Muscle of leg (tissue), 11 donors: Measurements from ENCODE around the gene DGKG. TPM values are rescaled to one million over a fixed set of nuclear protein-coding genes. Genes with fewer than 3 reads are reported as not detected.

Source experiments
- DNase-seq: peaks from one replicate; pipeline ENCODE4 v3.0.0; 2013
- H3K27ac ChIP-seq: one replicate; pipeline ENCODE4 v1.5.1; 2013; ENCODE audit warnings: mild to moderate bottlenecking, low read length, control low read depth
- H3K27me3 ChIP-seq: one replicate; pipeline ENCODE4 v1.6.1; 2013; ENCODE audit warnings: low read length; ENCODE audit not compliant: control insufficient read depth, insufficient read depth
- H3K36me3 ChIP-seq: one replicate; pipeline ENCODE4 v1.6.1; 2013; ENCODE audit warnings: low read length; ENCODE audit not compliant: control insufficient read depth, insufficient read depth
- H3K4me1 ChIP-seq: one replicate; pipeline ENCODE4 v1.6.1; 2013; ENCODE audit warnings: low read length; ENCODE audit not compliant: control insufficient read depth, insufficient read depth
- H3K4me3 ChIP-seq: one replicate; pipeline ENCODE4 v1.5.1; 2013; ENCODE audit warnings: low read length, control low read depth
- H3K9me3 ChIP-seq: replicated peaks from 2 replicates; pipeline ENCODE4 v1.6.1; 2013; ENCODE audit warnings: low read depth, low read length; ENCODE audit not compliant: control insufficient read depth
- WGBS: methylation state at CpG from one replicate; pipeline ENCODE4 v1.1.5; 2013; ENCODE audit warnings: missing lambda C conversion rate; ENCODE audit not compliant: insufficient coverage; 5-methylcytosine and 5-hydroxymethylcytosine counted together
- polyA plus RNA-seq, 8 donors: library from polyadenylated mRNA; unstranded; fragments of 120-200 nt; gene quantifications; one replicate each; pipeline versions ENCODE4 v1.2.1 to v1.2.3, GENCODE V29; 2013; ENCODE audit warnings: inconsistent platforms in 1 of 8, low replicate concordance in 1 of 8; ENCODE audit not compliant: insufficient read length in 8 of 8, insufficient read depth in 1 of 8
- total RNA-seq: library from RNA; stranded (reverse); fragments of 120-200 nt; gene quantifications from one replicate; pipeline ENCODE4 v1.2.4, GENCODE V29; 2013

DGKG gene
- total and polyA plus RNA-seq, 9 donors, result 0.83 to 2.0 (median 1.6) TPM

GRCh38 chr3:186193534-186194450 is 168.2 kb downstream of the DGKG start:
- peak; percentile 76 for DNase-seq
- H3K4me1 ChIP-seq, result peaks cover 17% of the 10 kb centered on the region
- H3K27ac ChIP-seq, result no peak overlapping the region
- WGBS, result 6% methylated on average over 57 of the region's 75 CpGs
- peak overlapping the region; percentile 41 for H3K4me3 ChIP-seq
- no peaks in the 10 kb centered on the region for H3K36me3 ChIP-seq
- peaks cover 33% of the 10 kb centered on the region for H3K27me3 ChIP-seq
- H3K9me3 ChIP-seq, result no peaks in the 10 kb centered on the region

GRCh38 chr3:186192823-186193222 is 169.2 kb downstream of the DGKG start:
- Histone ChIP-seq H3K4me3 (no peak overlapping the region), H3K36me3 (no peaks in the 10 kb centered on the region), H3K4me1 (peaks cover 18% of the 10 kb centered on the region), H3K9me3 (no peaks in the 10 kb centered on the region), H3K27me3 (peaks cover 33% of the 10 kb centered on the region), H3K27ac (no peak overlapping the region)
- WGBS, result 40% methylated on average over 1 of the region's 6 CpGs
- no peak for DNase-seq

GRCh38 chr3:186189492-186189891 is 172.5 kb downstream of the DGKG start:
- peaks cover 27% of the 10 kb centered on the region for H3K4me1 ChIP-seq
- no peak overlapping the region for H3K27ac ChIP-seq
- no CpG with 5 or more reads among the region's 2 CpGs for WGBS
- H3K27me3 ChIP-seq, result peaks cover 24% of the 10 kb centered on the region
- DNase-seq, result no peak
- no peaks in the 10 kb centered on the region for H3K9me3 ChIP-seq
- no peak overlapping the region for H3K4me3 ChIP-seq
- no peaks in the 10 kb centered on the region for H3K36me3 ChIP-seq

GRCh38 chr3:186187401-186188275 is 174.4 kb downstream of the DGKG start:
- H3K9me3 ChIP-seq, result no peaks in the 10 kb centered on the region
- no peak overlapping the region for H3K27ac ChIP-seq
- no peaks in the 10 kb centered on the region for H3K36me3 ChIP-seq
- no peak overlapping the region for H3K4me3 ChIP-seq
- peaks cover 14% of the 10 kb centered on the region for H3K4me1 ChIP-seq
- 73% methylated on average over 10 of the region's 11 CpGs for WGBS
- peaks cover 7% of the 10 kb centered on the region for H3K27me3 ChIP-seq
- DNase-seq, result peak; percentile 23

GRCh38 chr3:186185194-186185787 is 176.7 kb downstream of the DGKG start:
- DNase-seq, result peak; percentile 74
- WGBS, result no CpG with 5 or more reads among the region's 2 CpGs
- Histone ChIP-seq H3K27me3 (no peaks in the 10 kb centered on the region), H3K4me1 (peaks cover 14% of the 10 kb centered on the region), H3K36me3 (no peaks in the 10 kb centered on the region), H3K4me3 (no peak overlapping the region), H3K27ac (peak overlapping the region; percentile 35), H3K9me3 (no peaks in the 10 kb centered on the region)

- Histone ChIP-seq H3K27ac (no peak overlapping the region), H3K4me3 (no peak overlapping the region), H3K27me3 (no peaks in the 10 kb centered on the region), H3K9me3 (no peaks in the 10 kb centered on the region), H3K36me3 (no peaks in the 10 kb centered on the region), H3K4me1 (peaks cover 14% of the 10 kb centered on the region)
- no peak for DNase-seq
- no CpG with 5 or more reads among the region's 2 CpGs for WGBS
These were observed 178.0 kb downstream of the DGKG start for GRCh38 chr3:186184021-186184420.

- Histone ChIP-seq H3K27ac (no peak overlapping the region), H3K4me3 (no peak overlapping the region), H3K36me3 (no peaks in the 10 kb centered on the region), H3K27me3 (no peaks in the 10 kb centered on the region), H3K4me1 (peaks cover 12% of the 10 kb centered on the region), H3K9me3 (no peaks in the 10 kb centered on the region)
- WGBS, result 13% methylated on average over 4 of the region's 6 CpGs
- peak; percentile 37 for DNase-seq
These were observed 179.2 kb downstream of the DGKG start for GRCh38 chr3:186182850-186183249.

GRCh38 chr3:186181901-186182300 is 180.1 kb downstream of the DGKG start:
- no peak overlapping the region for H3K4me3 ChIP-seq
- 100% methylated on average over 1 of the region's 2 CpGs for WGBS
- no peak for DNase-seq
- H3K27me3 ChIP-seq, result no peaks in the 10 kb centered on the region
- no peaks in the 10 kb centered on the region for H3K9me3 ChIP-seq
- no peak overlapping the region for H3K27ac ChIP-seq
- H3K36me3 ChIP-seq, result no peaks in the 10 kb centered on the region
- H3K4me1 ChIP-seq, result peaks cover 7% of the 10 kb centered on the region

- Histone ChIP-seq H3K4me1 (peaks cover 4% of the 10 kb centered on the region), H3K4me3 (no peak overlapping the region), H3K9me3 (no peaks in the 10 kb centered on the region), H3K27ac (no peak overlapping the region), H3K27me3 (no peaks in the 10 kb centered on the region), H3K36me3 (no peaks in the 10 kb centered on the region)
- no peak for DNase-seq
- WGBS, result 74% methylated on average over 3 of the region's 6 CpGs
These were observed 181.0 kb downstream of the DGKG start for GRCh38 chr3:186180891-186181481.
